ENCODE results near the gene WSB1.
"Not testable (repeated sequence)": the region's sequence is repeated elsewhere in the genome, so short reads cannot be mapped to it uniquely, and the experiment has no call there.

Gene WSB1, protein sequence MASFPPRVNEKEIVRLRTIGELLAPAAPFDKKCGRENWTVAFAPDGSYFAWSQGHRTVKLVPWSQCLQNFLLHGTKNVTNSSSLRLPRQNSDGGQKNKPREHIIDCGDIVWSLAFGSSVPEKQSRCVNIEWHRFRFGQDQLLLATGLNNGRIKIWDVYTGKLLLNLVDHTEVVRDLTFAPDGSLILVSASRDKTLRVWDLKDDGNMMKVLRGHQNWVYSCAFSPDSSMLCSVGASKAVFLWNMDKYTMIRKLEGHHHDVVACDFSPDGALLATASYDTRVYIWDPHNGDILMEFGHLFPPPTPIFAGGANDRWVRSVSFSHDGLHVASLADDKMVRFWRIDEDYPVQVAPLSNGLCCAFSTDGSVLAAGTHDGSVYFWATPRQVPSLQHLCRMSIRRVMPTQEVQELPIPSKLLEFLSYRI

DNA sequence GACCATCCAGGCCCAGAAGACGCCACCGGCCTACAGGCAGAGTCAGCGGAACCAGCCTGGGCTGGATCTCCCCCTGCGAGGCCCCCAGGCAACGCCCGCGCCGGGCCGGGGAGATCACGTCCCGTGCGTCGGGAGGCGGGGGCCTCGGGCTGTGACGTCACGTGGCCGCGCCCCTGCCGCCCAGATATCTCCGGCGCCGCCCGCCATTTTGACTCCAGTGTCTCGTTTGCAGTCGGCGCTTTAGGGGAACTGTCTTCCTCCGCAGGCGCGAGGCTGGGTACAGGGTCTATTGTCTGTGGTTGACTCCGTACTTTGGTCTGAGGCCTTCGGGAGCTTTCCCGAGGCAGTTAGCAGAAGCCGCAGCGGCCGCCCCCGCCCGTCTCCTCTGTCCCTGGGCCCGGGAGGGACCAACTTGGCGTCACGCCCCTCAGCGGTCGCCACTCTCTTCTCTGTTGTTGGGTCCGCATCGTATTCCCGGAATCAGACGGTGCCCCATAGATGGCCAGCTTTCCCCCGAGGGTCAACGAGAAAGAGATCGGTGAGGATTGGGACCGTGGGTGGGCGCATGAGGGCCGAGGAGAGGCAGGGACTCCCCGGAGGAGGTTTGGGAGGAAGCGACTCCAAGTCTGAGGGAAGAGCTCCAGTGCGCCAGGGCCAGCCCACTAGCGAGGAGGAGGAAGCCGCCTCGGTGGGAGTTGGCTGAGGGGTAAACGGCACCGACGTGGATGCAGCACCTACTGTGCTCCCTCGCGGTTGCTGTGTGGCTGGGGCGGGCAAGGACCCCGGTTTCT, at the start of gene WSB1:
TSS of gene WSB1 (plus strand) at position 217 of the 791 bp plus-strand sequence. CDS start at position 499, 282 bp downstream.
- DNase-seq, result peak; percentile 93

DNA sequence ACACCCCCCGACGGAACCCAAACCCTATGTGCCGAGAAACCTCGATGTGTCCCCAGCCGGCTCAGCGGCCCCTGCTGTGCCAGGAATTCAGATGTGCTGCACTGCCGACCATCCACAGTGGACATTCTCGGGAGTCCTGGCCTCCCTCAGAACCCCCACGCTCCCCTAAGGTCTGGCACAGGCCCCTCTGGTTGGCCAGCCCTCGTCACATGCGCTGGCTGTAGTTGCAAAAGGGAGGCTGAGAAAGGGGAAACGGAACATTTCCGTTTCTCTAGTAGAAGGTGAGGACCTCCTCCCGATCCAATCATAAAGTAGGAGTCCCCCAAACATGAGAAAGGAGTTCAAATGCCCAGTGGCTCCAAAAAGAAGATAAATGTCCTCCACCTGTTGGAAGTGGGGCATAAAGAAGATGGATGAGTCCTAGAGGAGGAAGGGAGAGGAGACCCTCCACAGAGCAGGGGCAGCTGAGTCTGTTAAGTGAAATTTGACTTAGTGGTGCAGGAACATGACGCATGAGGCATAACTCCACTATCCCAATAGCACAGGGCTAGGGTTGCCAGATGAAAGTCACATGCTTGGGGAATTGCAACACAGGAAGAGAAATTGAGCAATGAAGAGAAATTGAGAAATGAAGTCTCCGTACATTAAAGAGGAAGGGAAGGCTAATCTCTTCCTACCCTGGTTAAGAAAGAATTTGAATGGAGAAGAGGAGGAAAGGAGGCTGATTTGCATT, 49.3 kb upstream of the WSB1 start:
- peak; percentile 23 for DNase-seq

DNA sequence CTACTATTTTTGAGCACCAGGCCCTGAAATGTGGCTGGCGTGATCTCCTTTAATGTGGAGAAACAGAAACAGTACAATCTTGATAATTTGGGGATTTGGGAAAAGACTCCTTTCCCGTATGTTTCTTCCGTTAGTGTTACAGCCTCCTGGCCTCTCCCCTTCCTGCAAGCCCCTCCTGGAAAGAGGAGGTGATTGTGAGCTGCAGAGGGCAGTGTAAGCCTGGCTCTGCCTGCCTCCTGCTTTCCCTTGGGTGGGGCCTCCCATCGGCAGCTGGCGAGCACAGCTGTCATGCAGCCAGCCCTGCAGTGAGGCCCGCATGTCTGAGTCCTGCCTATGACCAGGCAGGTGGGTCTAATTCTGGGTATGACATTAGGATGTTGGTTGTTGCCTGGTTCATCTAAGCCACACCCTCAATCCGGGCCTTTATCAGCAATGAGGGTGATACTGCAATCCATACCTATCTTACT, 48.7 kb upstream of the WSB1 start:
- peak; percentile 45 for DNase-seq

DNA sequence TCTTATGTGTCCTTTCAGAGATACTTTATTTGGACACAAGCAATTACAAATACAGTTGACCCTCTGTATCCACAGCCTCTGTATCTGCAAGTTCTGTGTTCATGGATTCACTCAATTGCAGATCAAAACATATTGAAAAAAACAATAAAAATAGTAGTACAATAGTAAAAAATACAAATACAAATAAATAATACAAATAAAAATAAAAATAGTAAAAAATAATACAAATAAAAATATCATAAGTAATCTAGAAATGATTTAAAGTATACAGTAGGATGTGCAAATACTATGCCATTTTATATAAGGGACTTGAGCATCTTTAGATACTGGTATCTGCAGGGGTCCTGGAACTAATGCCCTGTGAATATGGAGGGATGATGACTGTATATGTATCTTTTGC, 47.4 kb upstream of the WSB1 start:
- no peak for DNase-seq

DNA sequence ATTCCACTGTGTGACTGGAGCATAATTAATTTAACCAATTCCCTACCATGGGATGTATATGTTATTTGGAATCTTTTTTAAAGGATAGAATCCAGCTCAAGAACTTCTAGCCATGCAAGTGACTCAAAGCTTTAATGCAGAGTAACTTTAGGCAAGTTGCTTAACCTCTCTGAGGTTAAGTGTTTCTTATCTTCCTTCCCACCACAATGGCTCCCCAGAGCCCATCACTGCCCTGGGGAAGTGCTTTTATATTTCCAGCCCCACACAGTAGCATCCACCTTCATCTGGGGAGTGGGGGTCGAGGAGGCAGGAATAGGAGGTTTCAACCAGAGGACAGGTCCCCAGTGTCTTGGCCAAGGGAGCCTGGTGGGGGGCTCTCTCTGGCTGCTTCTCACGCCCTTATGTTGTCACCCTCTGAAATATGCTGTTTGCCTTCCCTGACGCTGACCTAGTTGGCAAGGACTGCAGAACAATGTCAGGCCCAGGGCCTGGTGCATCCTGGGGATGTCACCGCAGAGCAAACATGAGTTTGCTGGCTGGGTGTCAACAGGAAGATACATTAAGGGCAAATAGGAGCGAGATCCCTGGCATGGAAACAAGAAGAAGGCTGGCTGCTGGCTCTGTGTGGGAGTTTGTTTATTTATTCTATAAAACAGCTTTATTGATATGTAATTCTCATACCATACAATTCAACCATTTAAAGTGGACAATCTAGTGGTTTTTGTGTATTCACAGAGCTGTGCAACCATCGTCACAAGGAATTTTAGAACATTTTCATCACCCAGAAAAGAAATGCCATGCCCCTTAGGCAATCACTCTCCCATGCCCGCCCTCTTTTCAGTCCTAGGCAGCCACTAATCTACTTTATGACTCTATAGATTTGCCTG, 46.6 kb upstream of the WSB1 start:
- DNase-seq, result no peak

DNA sequence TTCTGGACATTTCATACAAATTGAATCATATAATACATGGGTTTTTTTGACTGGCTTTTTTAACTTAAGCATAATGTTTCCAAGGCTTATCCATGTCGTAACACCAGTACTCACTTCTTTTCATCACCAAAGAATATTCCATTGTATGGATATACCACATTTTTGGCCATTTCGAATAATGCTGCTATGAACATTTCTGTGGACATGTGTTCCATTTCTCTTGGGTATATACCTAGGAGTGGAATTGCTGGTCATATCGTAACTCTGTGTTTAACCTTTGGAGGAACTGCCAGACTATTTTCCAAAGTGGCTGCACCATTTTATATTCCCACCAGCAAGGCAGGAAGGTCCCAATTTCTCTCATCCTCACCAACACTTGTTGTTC, 46.0 kb upstream of the WSB1 start:
- no peak for DNase-seq

DNA sequence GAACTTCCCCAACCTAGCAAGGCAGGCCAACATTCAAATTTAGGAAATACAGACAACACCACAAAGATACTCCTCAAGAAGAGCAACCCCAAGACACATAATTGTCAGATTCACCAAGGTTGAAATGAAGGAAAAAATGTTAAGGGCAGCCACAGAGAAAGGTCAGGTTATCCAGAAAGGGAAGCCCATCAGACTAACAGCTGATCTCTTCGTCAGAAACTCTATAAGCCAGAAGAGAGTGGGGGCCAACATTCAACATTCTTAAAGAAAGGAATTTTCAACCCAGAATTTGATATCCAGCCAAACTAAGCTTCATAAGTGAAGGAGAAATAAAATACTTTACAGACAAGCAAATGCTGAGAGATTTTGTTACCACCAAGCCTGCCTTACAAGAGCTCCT, 43.1 kb upstream of the WSB1 start:
- DNase-seq, result not testable (repeated sequence)

DNA sequence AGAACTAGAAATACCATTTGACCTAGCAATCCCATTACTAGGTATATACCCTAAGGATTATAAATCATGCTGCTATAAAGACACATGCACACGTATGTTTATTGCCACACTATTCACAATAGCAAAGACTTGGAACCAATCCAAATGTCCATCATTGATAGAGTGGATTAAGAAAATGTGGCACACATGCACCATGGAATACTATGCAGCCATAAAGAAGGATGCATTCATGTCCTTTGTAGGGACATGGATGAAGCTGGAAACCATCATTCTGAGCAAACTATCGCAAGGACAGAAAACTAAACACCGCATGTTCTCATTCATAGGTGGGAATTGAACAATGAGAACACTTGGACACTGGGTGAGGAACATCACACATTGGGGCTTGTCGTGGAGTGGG, 39.1 kb upstream of the WSB1 start:
- DNase-seq, result not testable (repeated sequence)

DNA sequence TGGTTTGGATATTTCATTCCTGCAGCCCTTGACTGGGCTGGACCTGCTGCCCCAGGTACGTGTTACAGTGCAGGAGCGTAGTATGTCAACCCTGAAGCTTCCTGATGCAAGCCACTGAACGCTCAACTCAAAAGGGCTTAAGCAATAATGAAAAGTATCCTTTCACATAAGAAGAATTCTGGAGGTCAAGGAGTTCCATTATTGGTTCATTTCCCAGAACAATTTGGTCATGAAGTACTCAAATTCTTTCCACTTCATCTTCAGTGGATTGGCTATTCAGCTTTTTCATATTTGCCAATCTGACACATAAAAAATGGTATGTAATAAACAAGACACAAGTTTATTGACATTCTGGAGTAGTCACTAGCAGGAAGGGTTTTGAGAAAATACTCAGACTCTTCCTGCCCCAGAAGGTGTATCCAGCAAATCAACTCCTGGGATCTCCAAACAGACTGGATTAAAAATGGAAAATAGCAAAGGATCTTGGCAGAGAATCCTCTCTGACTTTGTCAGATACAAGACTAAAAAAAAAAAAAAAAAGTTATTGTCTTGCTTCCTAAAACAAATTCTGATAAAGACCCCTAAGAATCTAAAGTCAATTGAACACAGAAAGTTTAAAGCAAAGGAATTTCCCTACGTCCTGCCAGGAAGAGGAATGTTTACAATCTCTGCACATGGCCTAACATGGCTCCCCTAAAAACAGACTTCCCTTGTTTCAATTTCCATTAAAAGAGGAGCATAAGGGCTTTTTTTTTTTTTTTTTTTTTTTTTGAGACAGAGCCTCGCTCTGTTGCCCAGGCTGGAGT, 37.5 kb upstream of the WSB1 start:
- DNase-seq, result no peak

DNA sequence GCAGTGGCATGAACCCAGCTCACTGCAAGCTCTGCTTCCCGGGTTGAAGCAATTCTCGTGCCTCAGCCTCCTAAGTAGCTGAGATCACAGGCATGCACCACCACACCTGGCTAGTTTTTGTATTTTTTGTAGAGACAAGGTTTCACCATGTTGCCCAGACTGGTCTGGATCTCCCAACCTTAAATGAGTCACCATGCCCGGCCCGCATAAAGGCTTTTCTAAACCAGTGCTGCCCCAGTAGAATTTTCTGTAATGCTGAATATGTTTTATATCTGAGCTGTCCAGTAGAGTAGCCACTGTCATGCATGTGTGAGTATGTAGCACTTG, 36.9 kb upstream of the WSB1 start:
- no peak for DNase-seq

DNA sequence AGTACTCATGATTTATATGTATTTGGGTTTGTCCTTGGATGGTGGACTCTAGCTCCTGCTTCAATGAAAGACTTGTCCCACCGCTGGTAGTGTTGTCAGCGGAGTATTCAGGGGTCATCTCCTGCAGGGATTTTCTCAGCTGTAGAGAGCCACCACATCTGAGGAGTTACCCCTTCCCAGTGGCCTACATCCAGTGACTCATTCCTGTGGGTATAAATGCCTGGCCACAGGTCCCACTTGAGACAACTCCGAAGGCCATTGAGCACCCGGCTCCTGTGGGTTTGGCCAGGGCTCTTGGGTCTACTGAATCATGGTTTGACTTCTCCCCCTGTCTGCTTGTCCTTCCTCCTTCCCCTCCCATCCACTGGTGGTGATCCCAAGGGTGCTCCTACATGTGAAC, 34.6 kb upstream of the WSB1 start:
- DNase-seq, result no peak

DNA sequence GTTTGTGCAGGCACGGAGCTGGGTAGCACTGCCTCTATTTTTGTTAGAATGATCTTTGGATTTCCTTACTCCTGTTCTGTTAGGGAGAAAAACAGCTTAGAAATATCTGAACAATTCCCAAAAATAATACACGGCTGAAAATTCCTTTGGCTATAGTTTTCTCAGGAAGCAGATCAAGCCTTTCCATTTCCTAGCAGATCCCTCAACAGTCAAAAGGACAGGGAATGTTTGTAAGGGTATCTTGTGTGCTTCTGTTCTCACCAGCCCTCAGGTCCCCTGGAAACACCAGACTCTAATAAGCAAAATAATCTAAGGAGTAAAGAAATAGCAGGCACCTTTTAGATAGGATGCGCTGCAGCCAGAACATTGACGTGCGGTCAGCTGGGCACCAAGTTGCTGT, 30.5 kb upstream of the WSB1 start:
- DNase-seq, result no peak

DNA sequence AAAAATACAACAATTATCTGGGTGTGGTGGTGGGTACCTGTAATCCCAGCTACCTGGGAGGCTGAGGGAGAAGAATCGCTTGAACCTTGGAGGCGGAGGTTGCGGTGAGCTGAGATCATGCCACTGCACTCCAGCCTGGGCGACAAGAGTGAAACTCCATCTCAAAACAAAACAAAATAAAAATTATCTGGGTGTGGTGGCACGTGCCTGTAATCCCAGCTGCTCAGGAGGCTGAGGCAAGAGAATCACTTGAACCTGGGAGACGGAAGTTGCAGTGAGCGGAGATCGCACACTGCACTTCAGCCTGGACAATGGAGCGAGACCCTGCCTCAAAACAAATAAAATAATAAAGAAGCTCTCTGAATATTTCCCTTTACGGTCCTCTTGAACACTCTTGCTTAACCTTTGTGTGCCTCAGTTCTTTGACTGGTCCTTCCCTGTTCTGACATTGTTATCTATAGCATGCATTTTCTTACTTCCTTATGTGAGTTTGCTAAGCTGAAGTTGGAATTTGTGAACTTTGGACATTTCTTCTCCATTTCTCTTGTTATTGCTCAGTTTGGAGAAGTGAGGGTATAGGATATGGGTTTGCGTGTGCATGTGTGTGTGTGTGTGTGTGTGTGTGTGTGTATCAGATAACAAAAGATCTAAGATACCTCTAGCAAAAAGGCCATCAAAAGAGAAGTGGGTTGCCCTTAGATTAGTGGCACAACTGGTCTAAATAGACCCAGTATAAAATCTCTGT, 29.7 kb upstream of the WSB1 start:
- DNase-seq, result no peak

DNA sequence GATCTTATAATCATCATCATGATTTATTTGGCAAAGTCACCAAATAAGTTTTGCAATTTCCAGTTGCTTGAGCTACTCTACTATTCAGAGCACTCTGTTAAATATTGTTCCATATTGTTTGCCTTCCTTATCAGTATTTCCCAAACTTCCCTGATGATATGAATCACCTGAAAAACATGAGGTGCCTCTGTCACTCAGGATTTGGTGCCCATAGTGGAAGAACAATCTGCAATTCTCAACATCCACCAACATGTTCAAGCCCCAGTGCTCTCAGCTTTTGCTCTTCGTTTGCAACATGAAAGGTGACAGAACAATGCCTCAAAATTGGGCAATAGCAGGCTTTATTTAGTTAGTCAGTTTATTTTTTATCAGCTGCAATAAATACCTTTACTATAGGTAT, 28.6 kb upstream of the WSB1 start:
- no peak for DNase-seq

DNA sequence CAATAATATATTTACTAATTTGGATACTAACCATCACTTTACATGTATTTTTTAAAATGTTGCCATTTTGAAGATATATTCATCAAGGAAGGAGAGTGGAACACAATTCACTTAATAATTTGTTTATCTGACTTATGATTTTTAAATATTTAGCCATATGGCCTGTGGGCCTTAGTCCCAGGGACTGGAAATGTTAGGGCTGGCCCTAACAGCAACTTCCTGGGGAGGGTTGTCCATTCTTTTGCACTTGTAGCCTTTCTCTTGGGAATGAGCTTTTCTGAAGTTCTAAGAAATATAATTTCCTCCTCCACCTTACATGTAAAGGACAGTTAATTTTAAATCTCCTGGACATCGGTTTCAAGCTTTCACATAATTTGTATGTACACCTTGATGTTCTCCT, 27.7 kb upstream of the WSB1 start:
- DNase-seq, result no peak

DNA sequence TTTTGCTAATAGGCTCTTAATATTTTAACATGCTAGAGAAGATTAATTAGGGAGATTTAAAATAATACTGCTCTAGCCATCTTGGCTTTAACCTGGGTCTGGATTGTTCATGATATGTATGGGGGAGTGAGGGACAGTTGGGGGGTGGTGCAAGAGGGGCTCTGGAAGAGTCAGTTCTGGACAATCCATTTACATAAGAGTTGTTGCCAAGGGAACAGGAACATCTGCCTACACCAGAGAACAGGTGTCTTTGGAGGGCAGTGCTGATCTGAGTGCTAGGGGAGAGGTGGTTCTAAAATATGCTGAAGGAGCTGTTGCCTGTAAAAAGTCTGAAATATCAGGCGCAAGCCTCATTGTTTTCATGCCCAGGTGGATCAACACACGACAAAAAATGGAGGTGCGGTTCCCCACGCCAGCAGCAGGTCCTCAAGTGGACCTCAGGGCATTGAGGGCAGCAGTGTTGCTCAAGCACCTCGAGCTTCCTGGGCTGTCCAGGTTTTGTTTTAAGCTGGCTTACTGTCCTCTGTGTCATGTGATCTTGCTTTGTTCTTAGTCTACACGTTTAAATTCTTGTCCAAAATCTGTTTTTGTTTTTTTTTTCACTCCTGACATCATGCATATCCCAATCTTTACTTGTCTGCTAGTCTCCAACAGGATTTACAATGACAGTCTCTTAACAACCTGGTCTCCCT, 25.4 kb upstream of the WSB1 start:
- DNase-seq, result no peak

DNA sequence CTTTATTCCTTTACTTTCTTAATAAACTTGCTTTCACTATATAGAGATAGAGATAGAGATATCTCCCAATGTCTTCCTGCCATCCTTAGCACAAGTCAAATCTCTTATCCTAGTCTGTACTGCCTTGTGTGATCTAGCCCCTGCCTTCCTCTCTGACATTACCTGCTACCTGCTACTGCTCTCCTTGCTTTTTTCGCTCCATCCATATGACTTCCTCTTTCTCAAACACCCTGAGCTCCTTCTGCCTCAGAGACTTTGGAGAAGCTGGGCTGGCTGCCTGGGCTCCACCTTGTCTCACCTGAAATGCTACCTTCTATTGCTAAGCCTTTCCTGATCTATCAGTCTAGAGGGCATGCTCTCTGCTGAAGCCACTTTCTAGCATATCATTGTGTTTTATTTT, 24.7 kb upstream of the WSB1 start:
- DNase-seq, result no peak

DNA sequence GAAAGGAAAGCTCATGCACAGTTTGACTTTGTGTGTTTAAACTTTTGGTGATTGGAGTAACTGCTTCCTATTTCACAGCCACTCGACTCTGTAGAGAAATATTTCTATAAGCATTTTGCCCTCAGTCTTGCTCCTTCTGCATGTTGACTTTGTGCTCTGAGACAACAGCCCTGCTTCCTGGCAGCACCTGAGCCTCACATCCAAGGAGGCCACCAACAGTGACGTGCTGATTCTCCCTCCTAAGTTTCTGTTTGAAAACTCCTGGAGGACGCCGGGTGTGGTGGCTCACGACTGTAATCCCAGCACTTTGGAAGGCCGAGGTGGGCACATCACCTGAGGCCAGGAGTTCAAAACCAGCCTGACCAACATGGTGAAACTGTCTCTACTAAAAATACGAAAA, 23.9 kb upstream of the WSB1 start:
- DNase-seq, result no peak

DNA sequence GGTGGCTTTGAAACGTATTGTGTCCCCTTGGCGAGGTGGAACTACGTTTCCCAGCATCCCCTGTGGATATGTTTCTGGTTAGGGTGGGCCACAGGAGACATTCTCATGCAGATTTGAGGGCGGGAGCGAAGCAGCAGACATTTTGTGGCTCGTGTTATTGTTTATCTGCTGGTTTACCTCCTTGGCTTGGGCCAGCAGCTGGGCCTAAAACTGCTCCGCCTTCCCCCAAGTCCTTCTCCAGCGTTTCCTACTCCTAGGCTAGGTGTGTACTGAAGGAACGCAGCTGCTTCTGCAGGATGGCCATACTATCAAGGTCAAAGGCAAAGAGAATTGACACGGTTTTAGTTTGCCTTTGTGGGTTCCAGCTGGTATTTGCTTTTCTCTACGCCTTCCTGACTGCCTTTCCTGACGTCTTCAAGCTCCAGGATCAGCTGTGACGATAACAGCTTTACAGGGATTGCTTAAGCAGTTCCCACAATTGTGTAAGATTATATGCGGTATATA, 17.2 kb upstream of the WSB1 start:
- no peak for DNase-seq

DNA sequence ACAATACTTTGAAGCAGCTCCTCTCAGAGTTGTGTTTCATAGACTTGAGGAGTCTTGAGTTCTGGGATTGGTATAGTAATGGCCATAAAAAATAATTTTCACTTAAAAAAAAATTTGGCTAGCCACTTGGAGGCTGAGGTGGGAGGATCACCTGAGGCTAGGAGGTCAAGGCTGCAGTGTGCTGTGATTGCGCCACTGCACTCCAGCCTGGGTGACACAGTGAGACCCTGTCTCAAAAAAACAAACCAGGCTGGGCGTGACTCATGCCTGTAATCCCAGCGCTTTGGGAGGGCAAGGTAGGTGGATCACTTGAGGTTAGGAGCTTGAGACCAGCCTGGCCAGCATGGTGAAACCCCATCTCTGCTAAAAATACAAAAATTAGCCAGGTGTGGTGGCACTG, 14.8 kb upstream of the WSB1 start:
- not testable (repeated sequence) for DNase-seq
